ENCODE measurements around the gene WDFY2.
"Not testable (repeated sequence)": the region's sequence is repeated elsewhere in the genome, so short reads cannot be mapped to it uniquely, and the experiment has no call there.

WDFY2 gene

GRCh38 chr13:51679616-51680015 lies 95.4 kb downstream of the WDFY2 start:
- no peak overlapping the region for H3K27ac ChIP-seq (ENCODE audit: low read length)
- H3K4me3 ChIP-seq (ENCODE audit: low read length): no peak overlapping the region
- H3K4me1 ChIP-seq (ENCODE audit: insufficient read depth, low read length): peaks cover 16% of the 10 kb centered on the region
- no peaks in the 10 kb centered on the region for H3K27me3 ChIP-seq (ENCODE audit: insufficient read depth, low read length)
- no peaks in the 10 kb centered on the region; the same call in 1 of the 2 replicates for H3K36me3 ChIP-seq (ENCODE audit: insufficient read depth, low read depth, low read length)
- no peaks in the 10 kb centered on the region for H3K9me3 ChIP-seq (ENCODE audit: insufficient read depth, low read depth, low read length)
- no peak overlapping the region for H3K9ac ChIP-seq (ENCODE audit: low read depth, low read length)

GRCh38 chr13:51681037-51681678 lies 96.9 kb downstream of the WDFY2 start:
- H3K36me3 ChIP-seq (ENCODE audit: insufficient read depth, low read depth, low read length): no peaks in the 10 kb centered on the region; the same call in 1 of the 2 replicates
- no peak overlapping the region for H3K27ac ChIP-seq (ENCODE audit: low read length)
- peaks cover 15% of the 10 kb centered on the region for H3K4me1 ChIP-seq (ENCODE audit: insufficient read depth, low read length)
- H3K27me3 ChIP-seq (ENCODE audit: insufficient read depth, low read length): no peaks in the 10 kb centered on the region
- H3K4me3 ChIP-seq (ENCODE audit: low read length): no peak overlapping the region
- H3K9me3 ChIP-seq (ENCODE audit: insufficient read depth, low read depth, low read length): no peaks in the 10 kb centered on the region
- no peak overlapping the region for H3K9ac ChIP-seq (ENCODE audit: low read depth, low read length)

- Histone ChIP-seq H3K4me3 (ENCODE audit: low read length) (no peak overlapping the region), H3K27me3 (ENCODE audit: insufficient read depth, low read length) (no peaks in the 10 kb centered on the region), H3K36me3 (ENCODE audit: insufficient read depth, low read depth, low read length) (no peaks in the 10 kb centered on the region), H3K4me1 (ENCODE audit: insufficient read depth, low read length) (peaks cover 15% of the 10 kb centered on the region), H3K27ac (ENCODE audit: low read length) (no peak overlapping the region), H3K9ac (ENCODE audit: low read depth, low read length) (no peak overlapping the region), H3K9me3 (ENCODE audit: insufficient read depth, low read depth, low read length) (no peaks in the 10 kb centered on the region)
Observed at GRCh38 chr13:51682686-51683085, 98.4 kb downstream of the WDFY2 start.

DNA sequence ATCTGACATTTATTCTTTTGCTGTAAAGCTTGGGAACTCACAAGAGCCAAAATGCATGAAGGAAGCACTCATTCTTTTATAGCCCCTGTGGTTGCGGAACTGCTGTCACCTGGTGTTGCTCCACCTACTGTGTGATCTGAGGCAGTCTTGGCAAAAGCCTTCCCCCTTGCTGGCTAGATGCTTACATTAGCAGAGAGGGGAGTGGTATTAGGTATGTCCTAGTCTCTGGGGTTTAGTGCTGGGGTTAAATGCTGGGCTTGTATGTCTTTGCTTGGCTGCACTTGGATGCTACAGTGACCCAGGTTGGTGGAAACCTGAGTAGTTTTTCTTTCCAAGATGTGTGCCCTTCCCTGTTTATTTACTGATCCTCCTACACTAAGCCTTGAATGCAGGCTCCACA lies 99.3 kb downstream of the WDFY2 start:
- H3K9me3 ChIP-seq (ENCODE audit: insufficient read depth, low read depth, low read length): no peaks in the 10 kb centered on the region
- H3K9ac ChIP-seq (ENCODE audit: low read depth, low read length): no peak overlapping the region
- no peaks in the 10 kb centered on the region for H3K27me3 ChIP-seq (ENCODE audit: insufficient read depth, low read length)
- H3K36me3 ChIP-seq (ENCODE audit: insufficient read depth, low read depth, low read length): no peaks in the 10 kb centered on the region
- H3K4me1 ChIP-seq (ENCODE audit: insufficient read depth, low read length): peaks cover 18% of the 10 kb centered on the region
- no peak overlapping the region for H3K27ac ChIP-seq (ENCODE audit: low read length)
- no peak overlapping the region for H3K4me3 ChIP-seq (ENCODE audit: low read length)

DNA sequence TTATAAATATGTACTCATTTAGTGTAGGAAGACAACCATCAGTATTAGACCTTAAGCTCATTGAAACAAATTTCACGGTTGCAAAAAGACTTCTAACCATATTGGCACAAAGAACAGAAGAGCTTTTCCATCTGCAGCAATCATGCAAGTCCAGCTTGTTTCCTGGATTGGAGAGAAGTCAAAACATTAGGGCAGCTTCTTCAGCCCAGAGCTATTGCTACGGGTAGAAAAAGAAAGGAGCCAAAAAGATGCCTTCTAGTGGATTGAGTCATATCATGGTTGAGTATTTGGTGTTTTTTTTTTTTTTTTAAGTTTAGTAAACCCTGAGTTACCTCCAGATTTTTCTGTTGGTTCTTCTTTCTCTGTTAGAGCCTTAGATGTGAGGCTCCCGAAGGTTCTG lies 99.8 kb downstream of the WDFY2 start:
- Histone ChIP-seq H3K9me3 (ENCODE audit: insufficient read depth, low read depth, low read length) (no peaks in the 10 kb centered on the region), H3K27me3 (ENCODE audit: insufficient read depth, low read length) (no peaks in the 10 kb centered on the region), H3K9ac (ENCODE audit: low read depth, low read length) (no peak overlapping the region), H3K4me3 (ENCODE audit: low read length) (no peak overlapping the region), H3K4me1 (ENCODE audit: insufficient read depth, low read length) (peaks cover 22% of the 10 kb centered on the region), H3K36me3 (ENCODE audit: insufficient read depth, low read depth, low read length) (no peaks in the 10 kb centered on the region), H3K27ac (ENCODE audit: low read length) (no peak overlapping the region)

- no peaks in the 10 kb centered on the region for H3K9me3 ChIP-seq (ENCODE audit: insufficient read depth, low read depth, low read length)
- peaks cover 29% of the 10 kb centered on the region for H3K4me1 ChIP-seq (ENCODE audit: insufficient read depth, low read length)
- no peak overlapping the region for H3K27ac ChIP-seq (ENCODE audit: low read length)
- no peak overlapping the region for H3K4me3 ChIP-seq (ENCODE audit: low read length)
- no peaks in the 10 kb centered on the region for H3K27me3 ChIP-seq (ENCODE audit: insufficient read depth, low read length)
- H3K36me3 ChIP-seq (ENCODE audit: insufficient read depth, low read depth, low read length): no peaks in the 10 kb centered on the region
- no peak overlapping the region for H3K9ac ChIP-seq (ENCODE audit: low read depth, low read length)
Observed at GRCh38 chr13:51687947-51688714, 103.9 kb downstream of the WDFY2 start.

DNA sequence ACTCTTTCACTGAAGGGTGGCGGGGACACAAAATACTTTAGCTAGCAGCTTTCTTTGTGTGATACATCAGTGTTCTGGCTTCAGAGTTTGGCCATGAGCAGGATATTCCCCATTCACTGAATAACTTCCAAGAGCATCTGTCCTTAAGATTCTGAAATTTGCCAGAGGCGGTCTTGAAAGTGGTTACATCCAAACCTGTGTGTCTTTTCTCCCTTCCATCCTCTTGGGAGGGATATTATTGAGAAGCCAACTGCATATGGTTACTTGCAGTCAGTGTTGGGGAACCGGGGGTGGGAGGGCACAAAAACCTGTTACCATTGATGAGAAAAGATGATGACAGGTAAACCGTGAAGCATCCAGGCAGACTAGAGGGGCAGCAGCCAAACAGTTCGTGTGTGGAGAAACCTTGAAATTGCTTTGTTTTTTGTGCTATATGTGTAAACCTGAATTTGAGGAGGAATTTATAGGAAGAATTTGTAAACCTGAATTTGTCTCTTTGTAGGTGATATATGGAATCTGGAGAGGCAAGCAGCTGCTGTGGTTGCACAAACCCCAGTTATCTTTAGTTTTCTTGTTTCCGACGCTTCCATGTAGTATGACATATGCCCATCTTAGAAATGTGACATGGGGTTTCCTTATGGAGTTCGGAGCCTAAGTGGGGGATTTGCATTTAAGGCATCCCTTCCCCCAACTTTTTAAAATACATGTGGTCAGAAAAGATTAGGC lies 104.8 kb downstream of the WDFY2 start:
- H3K4me1 ChIP-seq (ENCODE audit: insufficient read depth, low read length): peaks cover 19% of the 10 kb centered on the region
- no peaks in the 10 kb centered on the region for H3K9me3 ChIP-seq (ENCODE audit: insufficient read depth, low read depth, low read length)
- no peak overlapping the region for H3K27ac ChIP-seq (ENCODE audit: low read length)
- no peak overlapping the region for H3K4me3 ChIP-seq (ENCODE audit: low read length)
- H3K9ac ChIP-seq (ENCODE audit: low read depth, low read length): no peak overlapping the region
- H3K36me3 ChIP-seq (ENCODE audit: insufficient read depth, low read depth, low read length): no peaks in the 10 kb centered on the region
- no peaks in the 10 kb centered on the region for H3K27me3 ChIP-seq (ENCODE audit: insufficient read depth, low read length)

DNA sequence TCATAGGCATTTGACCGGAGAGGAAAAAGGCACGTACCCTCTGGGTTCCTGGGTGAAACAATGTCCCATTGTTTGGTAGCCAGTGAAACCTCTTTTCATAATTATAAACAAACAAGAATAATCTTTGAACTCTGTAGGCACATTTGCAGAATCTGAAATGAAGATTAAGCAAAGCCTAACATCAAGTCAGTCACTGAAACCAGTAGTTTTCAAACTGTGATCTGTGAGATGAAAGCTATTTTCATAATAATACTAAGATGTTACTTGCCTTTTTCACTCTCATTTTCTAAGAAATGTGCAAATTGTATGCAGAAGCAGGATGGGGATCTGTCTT lies 105.4 kb downstream of the WDFY2 start:
- Histone ChIP-seq H3K36me3 (ENCODE audit: insufficient read depth, low read depth, low read length) (no peaks in the 10 kb centered on the region), H3K27ac (ENCODE audit: low read length) (no peak overlapping the region), H3K9ac (ENCODE audit: low read depth, low read length) (no peak overlapping the region), H3K9me3 (ENCODE audit: insufficient read depth, low read depth, low read length) (no peaks in the 10 kb centered on the region), H3K4me1 (ENCODE audit: insufficient read depth, low read length) (peaks cover 18% of the 10 kb centered on the region), H3K27me3 (ENCODE audit: insufficient read depth, low read length) (no peaks in the 10 kb centered on the region), H3K4me3 (ENCODE audit: low read length) (no peak overlapping the region)

GRCh38 chr13:51695677-51696076 lies 111.4 kb downstream of the WDFY2 start:
- not testable (repeated sequence) for H3K27ac ChIP-seq (ENCODE audit: low read length); H3K4me3 ChIP-seq (ENCODE audit: low read length); H3K4me1 ChIP-seq (ENCODE audit: insufficient read depth, low read length); H3K36me3 ChIP-seq (ENCODE audit: insufficient read depth, low read depth, low read length); H3K9ac ChIP-seq (ENCODE audit: low read depth, low read length); H3K27me3 ChIP-seq (ENCODE audit: insufficient read depth, low read length)
- H3K9me3 ChIP-seq (ENCODE audit: insufficient read depth, low read depth, low read length): peaks cover 13% of the 10 kb centered on the region

DNA sequence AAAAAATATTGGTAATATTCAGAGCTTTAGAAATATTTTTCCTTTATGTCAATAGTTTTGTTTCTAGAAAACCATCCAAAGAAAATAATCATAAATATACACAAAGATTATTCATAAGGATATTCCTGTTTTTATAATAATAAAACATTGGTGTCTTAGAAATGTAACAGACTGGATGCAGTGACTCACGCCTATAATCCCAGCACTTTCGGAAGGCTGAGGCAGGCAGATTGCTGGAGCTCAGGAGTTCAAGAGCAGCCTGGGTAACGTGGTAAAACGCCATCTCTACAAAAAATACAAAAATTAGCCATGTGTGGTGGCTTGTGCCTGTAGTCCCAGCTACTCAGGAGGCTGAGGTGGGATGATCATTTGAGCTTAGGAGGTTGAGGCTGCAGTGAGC lies 112.9 kb downstream of the WDFY2 start:
- H3K9ac ChIP-seq (ENCODE audit: low read depth, low read length): no peak overlapping the region
- no peaks in the 10 kb centered on the region for H3K27me3 ChIP-seq (ENCODE audit: insufficient read depth, low read length)
- H3K9me3 ChIP-seq (ENCODE audit: insufficient read depth, low read depth, low read length): peaks cover 13% of the 10 kb centered on the region
- no peaks in the 10 kb centered on the region for H3K4me1 ChIP-seq (ENCODE audit: insufficient read depth, low read length)
- H3K4me3 ChIP-seq (ENCODE audit: low read length): no peak overlapping the region
- no peak overlapping the region for H3K27ac ChIP-seq (ENCODE audit: low read length)
- peaks cover 6% of the 10 kb centered on the region; the same call in 1 of the 2 replicates for H3K36me3 ChIP-seq (ENCODE audit: insufficient read depth, low read depth, low read length)

GRCh38 chr13:51697855-51698254 lies 113.6 kb downstream of the WDFY2 start:
- Histone ChIP-seq H3K9me3 (ENCODE audit: insufficient read depth, low read depth, low read length) (peaks cover 13% of the 10 kb centered on the region), H3K9ac (ENCODE audit: low read depth, low read length) (no peak overlapping the region), H3K36me3 (ENCODE audit: insufficient read depth, low read depth, low read length) (peaks cover 6% of the 10 kb centered on the region; the same call in 1 of the 2 replicates), H3K4me3 (ENCODE audit: low read length) (no peak overlapping the region), H3K4me1 (ENCODE audit: insufficient read depth, low read length) (no peaks in the 10 kb centered on the region), H3K27ac (ENCODE audit: low read length) (no peak overlapping the region), H3K27me3 (ENCODE audit: insufficient read depth, low read length) (no peaks in the 10 kb centered on the region)

GRCh38 chr13:51698352-51698751 lies 114.1 kb downstream of the WDFY2 start:
- Histone ChIP-seq H3K4me1 (ENCODE audit: insufficient read depth, low read length) (no peaks in the 10 kb centered on the region), H3K9ac (ENCODE audit: low read depth, low read length) (no peak overlapping the region), H3K9me3 (ENCODE audit: insufficient read depth, low read depth, low read length) (peaks cover 13% of the 10 kb centered on the region), H3K4me3 (ENCODE audit: low read length) (no peak overlapping the region), H3K27ac (ENCODE audit: low read length) (no peak overlapping the region), H3K36me3 (ENCODE audit: insufficient read depth, low read depth, low read length) (peaks cover 6% of the 10 kb centered on the region; the same call in 1 of the 2 replicates), H3K27me3 (ENCODE audit: insufficient read depth, low read length) (no peaks in the 10 kb centered on the region)
